Tibial nerve (tissue), 4 donors: ENCODE data around the gene CACNA1S.

ENCODE experiments used
- EP300 ChIP-seq, 2 donors: sonication (generic); formaldehyde crosslinking; IDR thresholded peaks; one replicate each; pipeline ENCODE4 v1.6.1; 2017; ENCODE audit warnings: antibody characterized with exemption in 2 of 2, mild to moderate bottlenecking in 1 of 2
- POLR2A ChIP-seq, 2 donors: fragments of 450-650 bp; IDR thresholded peaks; one replicate each; pipeline ENCODE4 v1.6.1; 2017; ENCODE audit warnings: antibody characterized with exemption in 2 of 2, mild to moderate bottlenecking in 2 of 2, moderate library complexity in 2 of 2
- TF ChIP-seq, protein P1 (sequence below), 5 experiments: fragments of 200-600 bp in 3 of 5; fragments of 450-650 bp in 2 of 5; sonication (generic) in 3 of 5; IDR thresholded peaks; one replicate each; pipeline ENCODE4 v1.5.1; 2016 to 2019; ENCODE audit warnings: antibody characterized with exemption in 5 of 5, mild to moderate bottlenecking in 3 of 5, moderate library complexity in 2 of 5

DNA sequence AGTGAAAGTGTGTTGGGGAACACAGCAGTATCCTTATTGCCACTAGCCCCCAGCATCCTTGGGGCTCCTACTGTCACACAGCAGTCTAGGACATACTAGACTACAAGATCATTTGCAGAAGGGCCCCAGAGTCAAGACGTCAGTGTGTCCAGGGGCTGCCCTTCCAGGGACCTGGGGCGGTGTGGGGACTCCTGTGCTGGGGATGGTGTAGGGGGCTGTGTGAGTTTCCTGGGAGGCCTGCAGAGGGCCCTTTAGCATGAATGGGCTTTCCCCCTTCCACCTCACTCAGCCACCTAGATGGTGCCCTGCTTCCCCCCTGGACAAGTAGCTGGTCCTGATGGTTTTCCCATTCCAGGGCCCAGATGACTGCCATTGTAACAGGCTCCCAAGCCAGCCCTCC is 71.2 kb downstream of the CACNA1S start:
- TF ChIP-seq, protein P1, sequence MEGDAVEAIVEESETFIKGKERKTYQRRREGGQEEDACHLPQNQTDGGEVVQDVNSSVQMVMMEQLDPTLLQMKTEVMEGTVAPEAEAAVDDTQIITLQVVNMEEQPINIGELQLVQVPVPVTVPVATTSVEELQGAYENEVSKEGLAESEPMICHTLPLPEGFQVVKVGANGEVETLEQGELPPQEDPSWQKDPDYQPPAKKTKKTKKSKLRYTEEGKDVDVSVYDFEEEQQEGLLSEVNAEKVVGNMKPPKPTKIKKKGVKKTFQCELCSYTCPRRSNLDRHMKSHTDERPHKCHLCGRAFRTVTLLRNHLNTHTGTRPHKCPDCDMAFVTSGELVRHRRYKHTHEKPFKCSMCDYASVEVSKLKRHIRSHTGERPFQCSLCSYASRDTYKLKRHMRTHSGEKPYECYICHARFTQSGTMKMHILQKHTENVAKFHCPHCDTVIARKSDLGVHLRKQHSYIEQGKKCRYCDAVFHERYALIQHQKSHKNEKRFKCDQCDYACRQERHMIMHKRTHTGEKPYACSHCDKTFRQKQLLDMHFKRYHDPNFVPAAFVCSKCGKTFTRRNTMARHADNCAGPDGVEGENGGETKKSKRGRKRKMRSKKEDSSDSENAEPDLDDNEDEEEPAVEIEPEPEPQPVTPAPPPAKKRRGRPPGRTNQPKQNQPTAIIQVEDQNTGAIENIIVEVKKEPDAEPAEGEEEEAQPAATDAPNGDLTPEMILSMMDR (IDR thresholded peaks at IDR 0.05) = no peak
- TF ChIP-seq POLR2A (IDR thresholded peaks at IDR 0.05) (no peak), EP300 (IDR thresholded peaks at IDR 0.05) (no peak)
